ENCODE results near the gene ATG4B. TPM values are rescaled to one million over a fixed set of nuclear protein-coding genes. Genes with fewer than 3 reads are reported as not detected.

Gene ATG4B
- total RNA-seq, 1 donor from 2014 or later, result 82.9 TPM

DNA sequence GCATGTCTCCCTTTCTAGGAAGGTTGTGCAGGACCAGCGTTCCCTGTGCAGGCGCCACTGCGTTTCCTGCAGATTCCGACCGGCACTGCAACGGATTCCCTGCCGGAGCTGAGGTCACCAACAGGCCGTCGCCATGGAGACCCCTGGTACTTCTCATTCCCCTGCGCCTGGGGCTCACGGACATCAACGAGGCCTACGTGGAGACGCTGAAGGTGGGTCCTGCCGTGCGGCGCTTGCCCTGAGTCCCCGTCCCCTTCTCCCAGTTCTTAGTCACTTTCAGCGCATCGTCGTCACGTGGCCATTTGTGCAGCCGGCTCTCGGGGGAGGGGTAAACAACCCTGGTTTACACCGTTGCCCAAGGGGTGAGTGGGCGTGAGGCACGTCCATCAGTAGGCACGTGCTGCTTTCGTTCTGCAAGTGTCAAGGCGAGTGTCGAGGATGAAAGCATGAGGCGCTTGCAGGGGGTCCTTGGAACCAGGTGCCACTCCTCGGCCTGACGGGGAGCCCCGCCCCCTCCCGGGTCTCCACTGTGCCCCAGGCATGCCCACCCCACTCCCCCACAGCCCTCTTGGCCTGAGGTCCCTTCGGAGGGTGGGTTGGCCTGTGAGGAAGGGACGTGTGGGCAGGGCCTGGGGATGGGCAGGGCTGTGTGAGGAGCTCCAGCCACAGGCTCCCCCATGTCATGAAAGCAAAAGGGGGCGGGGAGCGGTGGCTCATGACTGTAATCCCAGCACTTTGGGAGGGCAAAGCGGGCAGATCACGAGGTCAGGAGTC lies 29.3 kb downstream of the ATG4B start:
- DNase-seq (ENCODE audit: low spot score), result no peak

DNA sequence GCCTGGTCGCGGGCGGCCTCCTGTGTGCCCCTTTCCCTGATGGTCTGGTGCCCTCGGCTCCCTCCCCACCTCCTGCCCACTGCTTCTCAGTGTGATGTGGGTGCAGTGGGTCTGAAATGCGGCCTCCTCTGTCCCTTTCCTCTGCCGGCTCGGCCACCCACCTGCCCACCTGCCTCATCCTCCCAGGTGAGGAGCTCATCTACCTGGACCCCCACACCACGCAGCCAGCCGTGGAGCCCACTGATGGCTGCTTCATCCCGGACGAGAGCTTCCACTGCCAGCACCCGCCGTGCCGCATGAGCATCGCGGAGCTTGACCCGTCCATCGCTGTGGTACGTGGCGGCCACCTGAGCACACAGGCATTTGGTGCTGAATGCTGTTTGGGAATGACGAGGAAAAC lies 30.9 kb downstream of the ATG4B start:
- no peak for DNase-seq (ENCODE audit: low spot score)

DNA sequence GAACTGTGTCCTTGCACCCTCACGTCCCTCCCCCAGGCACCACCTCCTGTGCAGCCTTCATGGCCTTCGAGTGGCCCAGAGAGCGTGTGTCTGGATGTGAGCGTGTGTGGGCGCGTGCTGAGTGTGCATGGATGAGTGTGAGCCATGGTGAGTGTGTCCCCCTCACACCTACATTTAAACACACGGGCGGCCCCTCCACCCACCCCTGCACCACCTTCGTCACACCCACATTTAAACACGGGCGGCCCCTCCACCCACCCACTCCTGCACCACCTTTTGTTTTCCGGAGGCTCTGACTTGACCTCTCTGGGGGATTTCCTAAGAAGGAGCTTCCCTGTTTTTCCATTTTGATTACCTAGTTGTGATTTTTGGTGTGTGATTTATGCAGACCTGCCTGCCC lies 31.3 kb downstream of the ATG4B start:
- DNase-seq (ENCODE audit: low spot score), result no peak

DNA sequence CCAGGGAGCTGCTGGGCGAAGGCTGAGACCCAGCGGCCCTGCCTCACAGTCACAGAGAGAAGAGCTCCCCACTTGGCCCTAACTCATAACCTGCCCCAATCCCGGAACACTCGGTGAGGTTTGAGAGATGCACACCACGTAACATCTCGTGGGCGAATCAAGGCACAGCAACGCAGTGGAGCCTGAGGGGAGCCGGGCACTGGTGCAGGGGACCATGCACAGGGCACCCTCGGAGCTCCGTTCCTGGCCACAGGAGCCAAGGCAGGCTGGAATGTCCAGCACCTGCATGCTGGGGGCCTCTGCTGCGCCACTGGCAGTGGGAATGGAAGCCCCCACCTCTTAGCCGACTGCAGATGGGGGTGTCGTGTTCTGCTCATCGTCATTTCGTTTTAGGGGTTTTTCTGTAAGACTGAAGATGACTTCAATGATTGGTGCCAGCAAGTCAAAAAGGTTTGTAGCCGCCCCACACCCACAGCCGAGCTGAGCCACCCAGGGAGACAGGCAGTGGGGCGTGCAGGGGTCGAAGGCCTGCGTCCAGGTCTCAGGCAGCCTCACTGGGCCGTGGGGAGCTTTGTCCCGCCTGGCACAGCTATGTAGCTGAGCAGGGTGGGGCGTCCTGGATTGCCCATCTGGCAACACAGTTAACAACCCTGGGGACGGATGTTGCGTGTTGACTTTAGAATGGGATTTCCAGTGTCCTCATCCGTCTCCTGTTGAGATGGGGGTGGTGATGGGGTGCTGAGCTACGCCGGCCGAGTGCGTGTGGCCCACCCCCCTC lies 33.0 kb downstream of the ATG4B start:
- DNase-seq (ENCODE audit: low spot score), result no peak

DNA sequence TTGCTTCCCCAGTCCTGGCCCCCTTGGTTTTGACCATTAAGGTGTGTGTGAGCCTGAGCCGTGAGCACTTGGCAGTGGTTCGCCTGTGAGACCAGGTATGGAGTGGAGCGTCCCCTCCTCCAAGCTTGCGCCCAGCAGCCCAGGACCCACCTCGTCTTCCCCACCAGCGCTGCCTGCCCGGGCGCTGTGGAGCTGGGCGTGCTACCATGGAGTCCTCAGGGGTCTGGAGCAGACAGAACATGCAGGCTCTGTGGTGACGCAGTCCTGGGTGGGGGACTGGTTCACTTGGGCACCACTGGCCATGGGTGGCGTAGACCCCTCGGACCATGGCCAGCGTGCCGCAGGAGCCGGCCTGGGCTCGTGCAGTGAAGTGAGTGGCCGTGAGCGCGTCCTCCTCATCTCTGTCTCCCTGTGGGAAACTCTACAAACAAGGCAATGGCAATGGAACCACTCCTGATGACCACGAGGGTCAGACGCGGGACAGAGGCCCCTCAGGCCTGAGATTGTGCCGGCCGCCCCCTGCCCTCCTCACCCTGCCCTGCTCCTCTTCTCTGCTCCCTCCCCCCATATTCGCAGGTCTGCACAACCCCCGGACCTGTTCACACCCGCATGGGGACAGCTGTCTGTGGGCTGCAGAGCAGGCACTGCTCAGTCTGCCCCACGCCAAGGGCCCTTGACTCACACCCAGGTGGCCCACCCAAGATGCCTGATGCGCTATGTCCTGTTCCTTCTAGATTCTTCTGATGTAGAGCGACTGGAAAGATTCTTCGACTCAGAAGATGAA lies 34.2 kb downstream of the ATG4B start:
- no peak for DNase-seq (ENCODE audit: low spot score)

DNA sequence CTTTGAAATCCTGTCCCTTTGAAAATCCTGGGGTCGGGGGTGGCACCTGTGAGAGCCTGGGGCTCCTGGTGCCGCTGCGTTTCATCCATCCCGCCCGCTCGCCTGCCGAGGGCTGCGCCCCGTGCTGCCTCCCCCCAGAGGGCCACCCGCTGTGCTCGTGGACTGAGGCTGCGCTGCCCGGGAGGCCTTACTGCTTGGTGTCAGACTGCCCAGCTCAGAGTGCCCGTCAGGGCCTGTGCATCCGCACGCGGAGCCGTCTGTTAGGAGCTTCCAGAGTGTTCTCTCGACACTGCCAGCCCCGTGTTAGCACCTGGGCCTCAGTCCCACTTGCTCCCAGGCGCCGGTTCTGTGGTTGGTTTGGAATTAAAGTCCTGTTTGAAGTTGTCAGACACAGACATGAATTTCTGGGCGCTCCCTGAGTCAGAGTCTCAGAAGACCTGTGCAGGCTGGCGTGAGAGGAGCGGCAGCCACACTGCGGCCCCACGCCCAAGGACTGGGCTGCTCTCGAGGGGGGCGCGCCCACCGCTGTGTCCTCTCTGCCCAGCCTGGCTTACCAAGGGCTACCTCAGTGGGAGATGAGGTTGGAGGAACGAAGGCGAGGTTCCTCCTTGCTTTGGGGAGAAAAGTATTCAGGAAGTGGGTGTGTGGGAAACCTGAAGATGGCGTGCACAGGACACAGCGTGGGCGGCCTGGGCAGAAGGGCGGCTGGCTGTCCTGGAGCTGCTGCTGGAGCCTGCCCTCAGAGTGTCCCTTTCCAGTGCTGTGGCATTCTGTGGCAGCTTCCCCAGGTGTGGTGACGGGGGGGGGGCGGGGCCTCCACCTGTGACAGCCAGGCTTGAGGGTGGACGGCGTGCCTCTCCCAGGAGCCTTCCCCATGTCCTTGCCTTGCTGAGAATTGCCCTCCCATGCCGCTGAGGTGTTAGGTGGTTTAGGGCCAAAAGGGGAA lies 35.0 kb downstream of the ATG4B start:
- DNase-seq (ENCODE audit: low spot score), result no peak

DNA sequence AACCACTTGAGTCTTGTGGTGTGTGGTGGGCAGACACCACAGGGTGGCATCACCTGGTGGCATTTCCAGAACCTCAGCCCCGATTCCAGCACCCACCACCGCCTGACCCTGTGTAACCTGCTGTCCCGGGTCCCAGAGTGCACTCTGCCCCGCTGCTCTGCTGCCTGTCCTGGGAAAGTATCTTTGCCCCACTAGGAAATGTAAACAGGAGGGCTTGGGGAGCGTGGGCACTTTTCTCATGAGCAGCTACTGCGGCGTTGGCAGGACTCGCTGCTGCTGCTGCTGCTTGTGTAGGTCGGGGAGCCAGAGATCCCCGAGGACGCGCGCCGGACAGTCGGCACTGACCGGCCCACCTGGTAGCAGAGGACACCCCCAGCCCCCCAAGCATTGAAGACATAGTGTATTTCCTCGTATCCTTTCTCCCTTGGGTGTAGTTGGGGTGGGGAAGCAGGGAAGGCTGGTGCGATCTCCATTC lies 35.7 kb downstream of the ATG4B start:
- no peak for DNase-seq (ENCODE audit: low spot score)

DNA sequence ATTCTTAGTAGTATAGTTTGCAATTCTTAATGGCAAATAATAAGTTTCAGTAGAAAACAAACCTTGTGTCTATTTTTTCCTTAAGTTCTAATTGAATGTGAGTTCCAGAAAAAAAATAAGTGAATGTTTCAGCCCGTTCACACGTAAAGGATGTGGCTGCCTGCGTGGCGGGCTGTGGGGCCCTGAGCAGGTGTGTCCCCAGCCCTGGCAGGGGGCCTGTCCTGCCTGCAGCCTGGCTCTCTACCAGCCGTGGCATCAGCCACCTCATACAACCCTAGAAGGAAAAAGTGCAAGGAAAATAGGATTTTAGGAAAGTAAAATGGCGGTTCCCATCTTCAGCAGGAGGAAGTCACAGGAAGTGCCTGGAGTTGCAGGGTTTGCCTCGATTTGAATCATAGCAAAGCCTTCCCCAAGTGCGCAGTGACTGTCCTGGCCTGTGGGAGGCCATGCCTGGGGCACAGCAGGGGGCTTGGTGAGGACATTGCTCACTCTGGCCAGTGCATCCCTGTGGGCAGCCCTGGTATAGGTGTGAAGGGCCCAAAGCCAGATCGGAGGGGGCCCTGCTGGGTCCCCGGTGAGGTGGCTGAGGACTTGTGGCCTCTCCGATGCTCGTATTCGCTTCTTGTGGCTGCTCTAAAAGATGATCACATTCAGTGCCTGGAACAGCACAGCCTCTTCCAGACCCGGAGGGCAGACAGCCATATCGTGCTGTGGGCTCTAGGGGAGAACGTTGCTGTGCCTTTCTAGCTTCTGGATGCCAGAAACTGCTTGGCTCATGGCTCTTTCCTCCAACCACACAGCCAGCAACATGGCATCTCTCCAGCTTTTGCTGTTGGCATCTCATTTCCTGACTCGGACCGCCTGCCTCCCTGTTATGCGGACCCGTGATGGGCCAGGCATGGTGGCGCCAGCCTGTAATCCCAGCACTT lies 36.6 kb downstream of the ATG4B start:
- DNase-seq (ENCODE audit: low spot score), result no peak

DNA sequence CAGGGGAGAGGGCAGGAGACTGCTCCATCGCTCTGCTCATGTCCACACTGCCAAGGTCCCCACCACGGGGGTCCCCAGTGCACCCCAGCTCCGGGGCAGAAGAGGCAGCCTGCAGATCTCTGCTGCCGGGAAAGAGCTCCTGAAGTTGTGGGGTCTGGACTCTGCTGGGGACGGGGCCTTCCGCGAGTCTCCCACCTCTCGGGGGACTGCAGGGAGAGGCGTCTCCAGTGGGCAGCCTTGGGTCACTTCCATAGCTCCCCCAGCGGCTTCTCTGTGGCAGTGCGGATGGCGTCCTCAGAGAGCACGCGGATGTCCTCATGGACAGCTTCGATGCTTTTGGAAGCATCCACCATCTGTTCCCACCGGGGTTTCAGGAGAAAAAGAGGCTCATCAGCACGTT lies 38.4 kb downstream of the ATG4B start:
- DNase-seq (ENCODE audit: low spot score), result no peak

DNA sequence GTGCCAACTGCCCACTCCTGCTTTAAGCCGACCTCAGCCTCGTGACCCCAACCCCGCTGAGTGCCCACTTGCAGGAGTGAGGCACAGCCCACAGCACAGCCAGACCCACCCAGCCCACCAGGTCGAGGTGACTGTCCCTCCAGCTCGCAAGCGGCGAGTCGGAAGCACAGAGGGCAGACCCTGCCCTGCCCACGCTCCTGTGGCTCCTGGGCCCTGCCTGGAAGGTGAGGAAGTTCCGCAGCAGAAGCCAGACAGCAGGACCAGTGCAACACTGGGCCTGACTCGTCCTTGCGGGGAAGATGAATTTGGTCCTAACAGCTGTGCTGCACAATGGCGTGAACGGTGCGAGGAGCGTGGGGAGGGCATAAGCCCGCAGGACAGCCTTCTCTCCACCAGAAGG lies 39.2 kb downstream of the ATG4B start:
- no peak for DNase-seq (ENCODE audit: low spot score)

DNA sequence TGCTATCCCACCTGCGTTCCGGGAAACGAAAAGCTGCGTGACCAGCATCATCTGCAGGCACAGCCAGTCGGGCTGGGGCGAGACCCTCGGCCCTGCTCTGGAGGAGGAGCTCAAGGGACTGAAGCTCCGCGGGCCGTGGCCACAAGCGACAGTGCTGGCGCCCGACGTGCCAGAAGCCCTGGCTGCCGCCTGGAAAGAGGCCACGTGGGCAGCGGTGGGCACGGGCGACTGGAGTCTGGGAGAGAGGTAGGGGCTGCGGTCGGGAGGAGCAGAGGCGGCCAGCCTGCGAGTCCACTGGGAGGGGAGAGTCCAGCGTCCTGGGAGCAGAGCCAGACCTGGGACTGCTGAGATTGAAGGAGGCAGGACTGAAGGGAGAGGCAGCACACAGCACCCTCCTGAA lies 39.9 kb downstream of the ATG4B start:
- no peak for DNase-seq (ENCODE audit: low spot score)

DNA sequence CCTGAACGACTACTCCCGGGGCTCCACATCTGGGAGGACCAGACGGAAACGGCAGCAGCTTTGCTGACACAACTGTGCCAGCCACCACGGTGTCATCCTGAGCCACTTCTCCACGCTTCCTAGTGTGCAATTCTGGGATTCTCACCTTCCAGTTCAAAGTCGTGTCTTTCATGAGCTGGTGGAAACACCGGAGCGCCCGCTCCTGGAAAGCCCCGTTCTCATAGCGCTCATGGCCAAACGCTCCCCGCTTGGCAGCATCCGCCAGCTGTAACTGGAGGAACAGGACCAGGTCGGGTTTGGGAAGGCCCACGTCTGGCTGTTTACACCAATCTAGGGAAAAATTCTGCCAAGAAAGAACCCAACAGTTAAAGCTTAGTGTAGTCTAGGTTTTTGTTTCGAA lies 40.8 kb downstream of the ATG4B start:
- no peak for DNase-seq (ENCODE audit: low spot score)

DNA sequence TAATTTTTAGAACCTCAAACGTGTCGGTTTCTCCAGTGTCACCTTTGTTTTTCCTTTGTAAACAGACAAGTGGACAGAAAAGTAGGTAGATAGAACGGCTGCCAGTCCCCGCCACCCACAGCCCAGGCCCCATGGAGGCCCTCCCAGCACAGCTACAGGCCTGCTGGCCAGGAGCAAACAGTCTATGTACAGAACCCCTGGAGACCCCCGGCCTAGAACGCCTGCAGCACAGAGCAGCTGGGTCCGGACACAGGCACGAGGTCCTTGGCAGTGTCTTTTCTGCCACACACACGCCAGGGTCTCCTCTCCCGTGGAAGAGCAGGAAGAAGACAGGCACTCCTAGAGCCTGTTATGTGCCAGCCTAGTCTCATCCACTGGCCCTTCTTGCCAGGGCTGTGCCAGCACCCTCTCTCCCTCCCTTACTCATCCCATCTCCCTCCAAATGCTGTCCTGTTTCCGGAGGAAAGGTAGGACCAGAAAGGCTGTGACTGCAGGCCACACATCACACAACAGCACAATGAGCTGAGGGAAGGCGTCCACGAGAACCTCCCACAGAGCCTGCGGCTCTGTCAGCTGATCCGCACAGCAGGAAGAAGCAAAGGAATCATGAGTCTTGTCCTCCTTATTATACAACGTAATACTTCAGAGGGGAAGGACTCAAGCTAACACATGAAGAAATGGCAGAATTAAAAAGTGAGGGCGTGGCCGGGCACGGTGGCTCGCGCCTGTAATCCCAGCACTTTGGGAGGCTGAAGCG lies 41.5 kb downstream of the ATG4B start:
- no peak for DNase-seq (ENCODE audit: low spot score)

DNA sequence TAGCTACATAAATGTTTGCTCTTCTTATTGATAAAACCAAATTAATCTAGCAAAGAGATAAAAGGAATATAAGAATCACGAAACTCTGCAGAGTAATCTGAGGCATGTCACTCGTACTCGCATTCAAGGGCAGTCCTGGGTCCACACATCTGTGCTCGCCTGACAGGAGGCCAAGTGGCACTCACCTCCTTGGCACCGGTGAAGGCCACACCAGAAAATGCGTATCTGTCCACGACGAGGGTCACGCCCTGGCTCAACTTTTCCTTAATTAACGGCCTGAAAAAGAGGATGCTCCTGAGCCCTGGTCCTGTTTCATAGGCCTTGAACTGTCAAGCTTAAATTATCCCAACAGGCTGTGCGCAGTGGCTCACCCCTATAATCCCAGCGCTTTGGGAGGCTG lies 42.6 kb downstream of the ATG4B start:
- DNase-seq (ENCODE audit: low spot score), result no peak

DNA sequence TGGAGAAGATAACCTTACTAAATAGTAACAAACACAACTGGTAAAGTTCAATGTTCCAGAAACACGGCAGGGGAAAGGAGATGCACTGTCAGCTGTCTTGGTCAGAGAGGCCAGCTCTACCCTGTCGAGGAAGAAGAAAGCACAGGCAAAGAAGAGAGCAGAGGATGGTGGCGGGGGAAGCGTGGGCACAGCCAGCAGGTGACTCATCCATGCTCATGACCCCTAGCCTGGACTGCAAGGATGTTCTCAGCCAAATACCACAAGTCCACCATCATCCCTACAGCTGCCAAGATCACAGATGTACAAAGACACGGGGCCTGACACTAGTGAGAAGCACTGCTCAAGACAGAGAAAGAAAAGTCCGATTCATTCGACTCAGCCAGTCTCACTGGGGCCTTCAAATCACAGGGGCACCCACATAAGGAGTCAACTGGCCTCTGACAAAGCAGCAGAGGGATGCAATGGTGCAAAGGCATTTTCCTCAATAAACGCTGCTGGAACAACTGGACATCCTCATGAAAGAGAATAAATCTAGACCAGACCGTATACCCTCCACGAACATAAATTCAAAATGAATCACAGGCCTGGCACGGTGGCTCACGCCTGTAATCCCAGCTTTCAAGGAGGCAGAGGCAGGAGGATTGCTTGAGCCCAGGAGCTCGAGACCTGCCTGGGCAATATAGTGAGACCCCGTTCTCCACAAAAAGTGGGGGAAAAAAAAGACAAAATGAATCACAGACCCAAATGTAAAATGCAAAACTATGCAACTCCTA lies 43.5 kb downstream of the ATG4B start:
- DNase-seq (ENCODE audit: low spot score), result no peak

DNA sequence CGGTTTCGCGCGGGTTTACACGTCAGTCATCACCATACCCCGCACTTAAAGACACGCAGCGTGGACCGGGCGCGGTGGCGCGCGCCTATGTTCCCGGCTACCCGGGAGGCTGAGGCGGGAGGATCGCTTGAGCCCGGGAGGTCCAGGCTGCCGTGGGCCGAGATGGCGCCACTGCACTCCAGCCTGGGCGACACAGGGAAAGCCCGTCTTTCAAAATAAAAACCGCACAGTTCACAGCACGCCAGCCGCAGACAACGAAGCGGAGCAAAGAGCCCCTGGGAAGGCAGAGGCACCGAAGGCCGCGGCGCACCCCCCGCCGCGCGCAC lies 48.8 kb downstream of the ATG4B start:
- DNase-seq (ENCODE audit: low spot score), result no peak

DNA sequence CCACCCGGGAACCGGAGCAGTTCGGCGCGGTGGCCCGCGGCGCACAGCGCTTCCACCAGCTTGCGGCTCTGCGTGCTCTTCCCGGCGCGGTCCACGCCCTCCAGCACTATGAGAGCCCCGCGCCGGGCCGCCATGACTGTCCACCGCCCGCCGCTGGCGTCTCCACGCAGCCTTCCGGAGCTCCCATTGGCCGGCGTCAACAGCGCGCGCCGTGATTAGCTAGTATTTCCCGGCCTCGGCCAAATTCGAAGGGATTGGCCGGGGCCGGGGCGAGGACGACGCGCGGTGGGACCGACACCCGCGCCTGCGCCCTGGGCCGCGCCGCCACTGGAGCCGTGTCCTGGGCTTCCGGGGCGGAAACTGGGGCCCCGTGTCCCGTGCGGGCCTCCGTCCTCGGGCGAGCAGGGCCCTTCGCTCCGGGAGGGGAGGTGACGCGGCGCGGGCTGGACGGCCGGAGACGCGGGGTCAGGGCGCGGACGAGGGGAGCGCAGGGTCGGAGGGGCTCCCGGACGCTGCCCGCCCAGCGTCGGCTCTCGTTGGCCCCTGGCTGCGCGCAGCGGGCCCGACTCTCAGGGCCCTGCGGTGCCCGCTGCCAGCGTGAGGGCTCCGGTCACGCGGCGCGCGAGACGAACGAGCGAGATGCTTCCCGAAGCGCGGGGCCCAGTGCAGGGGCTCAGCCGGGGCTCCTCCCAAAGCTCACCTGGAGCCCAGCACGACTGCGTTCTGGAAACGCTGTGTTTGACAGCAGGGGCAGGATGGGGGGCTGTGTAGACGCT lies 49.3 kb downstream of the ATG4B start, which contains the start of gene DTYMK:
Gene DTYMK, minus strand, starts transcription at position 166 of the 776 bp plus-strand sequence. Its CDS starts 32 bp downstream, at position 134.
- peak; percentile 95 for DNase-seq (ENCODE audit: low spot score)

DNA sequence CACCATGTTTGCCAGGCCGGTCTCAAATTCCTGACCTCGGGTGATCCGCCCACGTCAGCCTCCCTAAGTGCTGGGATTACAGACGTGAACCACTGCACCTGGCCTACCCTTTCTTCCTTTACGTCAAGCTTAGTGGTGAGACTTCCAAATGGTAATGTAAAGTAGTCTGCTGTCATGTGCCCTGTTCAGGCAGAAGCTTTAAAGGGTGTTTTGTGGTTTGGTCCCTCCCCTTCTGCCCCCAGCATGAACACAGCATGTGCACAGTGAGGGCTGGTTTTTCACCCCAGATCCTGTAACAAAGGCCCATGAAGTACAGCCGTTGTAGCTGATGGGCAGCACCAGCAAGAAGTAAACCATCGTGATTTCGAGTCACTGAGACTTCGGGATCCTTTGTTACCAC lies 51.8 kb downstream of the ATG4B start:
- DNase-seq (ENCODE audit: low spot score), result no peak

Data from ureter (tissue), 1 donor.